GM21423 (cell line): ENCODE data around the gene LARP1.
"Not testable (repeated sequence)": the region's sequence is repeated elsewhere in the genome, so short reads cannot be mapped to it uniquely, and the experiment has no call there.

ENCODE experiments used
- ATAC-seq: cut with Tn5 transposase; IDR thresholded peaks from one replicate; pipeline ENCODE4 v1.9.1; 2021; ENCODE audit warnings: mild to moderate bottlenecking, moderate library complexity; ENCODE audit not compliant: unreplicated experiment

Gene LARP1

GRCh38 chr5:154755361-154756008 is at the start of gene LARP1:
TSS of gene LARP1 (plus strand) at chr5:154755377. CDS start at chr5:154755758, 381 bp downstream.
- peak; percentile 4 for ATAC-seq

- ATAC-seq: no peak
Measured at GRCh38 chr5:154706416-154706815, 48.8 kb upstream of the LARP1 start.

- ATAC-seq: no peak
Measured at GRCh38 chr5:154707641-154708040, 47.5 kb upstream of the LARP1 start.

- no peak for ATAC-seq
Measured at GRCh38 chr5:154708207-154708606, 47.0 kb upstream of the LARP1 start.

GRCh38 chr5:154708846-154709245 is 46.3 kb upstream of the LARP1 start:
- ATAC-seq: no peak

- no peak for ATAC-seq
Measured at GRCh38 chr5:154709368-154710305, 45.5 kb upstream of the LARP1 start.

- no peak for ATAC-seq
Measured at GRCh38 chr5:154712518-154713437, 42.4 kb upstream of the LARP1 start.

GRCh38 chr5:154713615-154714125 is 41.5 kb upstream of the LARP1 start:
- no peak for ATAC-seq

GRCh38 chr5:154714266-154714986 is 40.8 kb upstream of the LARP1 start:
- ATAC-seq: peak; percentile 87

- no peak for ATAC-seq
Measured at GRCh38 chr5:154721481-154722058, 33.6 kb upstream of the LARP1 start.

- no peak for ATAC-seq
Measured at GRCh38 chr5:154722097-154722496, 33.1 kb upstream of the LARP1 start.

- no peak for ATAC-seq
Measured at GRCh38 chr5:154722936-154723335, 32.2 kb upstream of the LARP1 start.

GRCh38 chr5:154723740-154724505 is 31.3 kb upstream of the LARP1 start:
- ATAC-seq: no peak

- ATAC-seq: no peak
Measured at GRCh38 chr5:154727361-154727760, 27.8 kb upstream of the LARP1 start.

GRCh38 chr5:154728939-154729588 is 26.1 kb upstream of the LARP1 start:
- no peak for ATAC-seq

- no peak for ATAC-seq
Measured at GRCh38 chr5:154729613-154730012, 25.6 kb upstream of the LARP1 start.

GRCh38 chr5:154730761-154731160 is 24.4 kb upstream of the LARP1 start:
- ATAC-seq: not testable (repeated sequence)

GRCh38 chr5:154732212-154732611 is 23.0 kb upstream of the LARP1 start:
- ATAC-seq: no peak
